HG02588 (cell line): ENCODE data around the gene CMIP.
A peak's percentile ranks its signal among the peaks of the same experiment; 100 is the strongest.

Experiments
- ATAC-seq: cut with Tn5 transposase; IDR thresholded peaks from one replicate; pipeline ENCODE4 v1.9.1; 2021; ENCODE audit warnings: mild to moderate bottlenecking, moderate library complexity; ENCODE audit not compliant: unreplicated experiment

The CMIP gene

GRCh38 chr16:81612351-81613163 lies 167.9 kb downstream of the CMIP start:
- ATAC-seq: no peak

GRCh38 chr16:81614171-81614570 lies 169.6 kb downstream of the CMIP start:
- ATAC-seq: no peak

GRCh38 chr16:81614654-81615359 lies 170.2 kb downstream of the CMIP start:
- ATAC-seq: no peak

GRCh38 chr16:81615411-81615810 lies 170.8 kb downstream of the CMIP start:
- ATAC-seq: no peak

- ATAC-seq: no peak
Observed at GRCh38 chr16:81615833-81616232, 171.2 kb downstream of the CMIP start.

DNA sequence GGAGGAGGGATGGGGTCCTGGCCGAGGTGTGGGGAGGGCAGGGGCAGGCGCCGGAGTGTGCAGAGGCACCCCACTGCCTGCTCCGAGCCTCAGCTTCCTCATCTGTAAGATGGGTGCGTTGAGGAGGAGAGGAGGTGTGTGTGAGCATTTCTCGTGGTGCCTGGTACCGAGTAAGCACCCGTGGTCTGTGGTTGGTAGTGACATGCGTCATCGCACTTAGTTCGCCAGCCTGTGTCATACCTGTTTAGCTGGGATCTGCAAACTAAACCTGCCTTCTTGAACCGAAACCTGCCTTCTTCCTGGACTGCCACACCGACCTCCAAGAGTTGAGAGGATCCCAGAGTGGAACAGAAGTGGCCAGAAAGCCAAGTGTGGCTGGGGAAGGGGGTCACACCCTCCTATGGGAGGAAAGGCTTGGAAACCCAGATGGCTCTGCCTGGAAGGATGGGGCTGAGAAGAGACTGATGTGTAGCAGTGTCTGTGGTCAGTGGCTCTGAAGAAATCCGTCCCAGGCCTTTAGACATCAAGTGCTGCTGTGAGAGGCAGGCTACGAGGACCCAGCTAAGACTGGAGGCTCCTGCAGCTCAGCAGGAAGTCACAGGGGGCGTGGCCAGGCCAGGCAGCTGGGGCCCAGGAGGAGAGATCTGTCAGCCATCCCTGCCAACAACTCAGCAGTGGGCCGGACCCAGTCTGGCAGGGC lies 171.9 kb downstream of the CMIP start:
- ATAC-seq: peak; percentile 62

- no peak for ATAC-seq
Observed at GRCh38 chr16:81617021-81617346, 172.4 kb downstream of the CMIP start.

GRCh38 chr16:81618187-81618586 lies 173.6 kb downstream of the CMIP start:
- no peak for ATAC-seq

GRCh38 chr16:81618661-81619060 lies 174.1 kb downstream of the CMIP start:
- ATAC-seq: no peak

DNA sequence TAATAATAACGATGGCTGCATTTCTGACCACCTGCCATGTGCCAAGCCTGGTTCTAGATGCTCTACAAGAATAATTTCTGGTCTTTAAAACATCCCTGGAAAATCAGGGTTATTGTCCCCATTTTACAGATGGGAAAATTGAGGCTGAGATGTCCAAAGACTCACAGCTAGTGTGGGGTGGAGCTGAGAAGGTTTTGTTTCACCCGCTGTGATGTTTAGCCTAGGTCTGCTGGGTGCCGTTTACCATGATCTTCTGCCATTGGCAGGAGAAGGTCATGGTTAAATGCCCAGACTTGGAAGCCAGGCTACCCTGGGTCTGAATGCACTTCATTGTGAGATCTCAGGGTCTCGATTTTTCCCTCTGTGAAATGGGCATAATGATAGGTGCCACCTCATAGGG lies 175.4 kb downstream of the CMIP start:
- ATAC-seq: no peak

GRCh38 chr16:81620796-81621195 lies 176.2 kb downstream of the CMIP start:
- no peak for ATAC-seq

DNA sequence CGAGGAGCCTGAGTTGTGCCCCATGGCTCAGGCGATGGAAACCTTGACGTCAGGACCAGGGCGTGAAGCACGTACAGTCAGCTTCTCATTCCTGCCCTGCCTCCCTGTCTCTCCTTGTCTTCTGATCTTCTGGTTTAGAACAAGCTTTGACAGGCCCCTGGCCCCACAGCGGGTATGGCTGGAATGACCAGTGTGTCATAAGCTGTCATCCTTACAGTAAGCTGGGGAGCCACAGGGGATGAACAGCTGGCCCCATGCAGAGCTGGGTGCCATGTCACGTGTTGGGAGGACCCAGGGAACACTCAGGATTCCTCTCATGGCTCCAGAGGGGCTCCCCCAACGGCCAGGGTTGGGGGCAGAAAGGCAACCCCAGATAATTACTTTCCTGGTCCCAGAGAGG lies 176.9 kb downstream of the CMIP start:
- ATAC-seq: no peak

DNA sequence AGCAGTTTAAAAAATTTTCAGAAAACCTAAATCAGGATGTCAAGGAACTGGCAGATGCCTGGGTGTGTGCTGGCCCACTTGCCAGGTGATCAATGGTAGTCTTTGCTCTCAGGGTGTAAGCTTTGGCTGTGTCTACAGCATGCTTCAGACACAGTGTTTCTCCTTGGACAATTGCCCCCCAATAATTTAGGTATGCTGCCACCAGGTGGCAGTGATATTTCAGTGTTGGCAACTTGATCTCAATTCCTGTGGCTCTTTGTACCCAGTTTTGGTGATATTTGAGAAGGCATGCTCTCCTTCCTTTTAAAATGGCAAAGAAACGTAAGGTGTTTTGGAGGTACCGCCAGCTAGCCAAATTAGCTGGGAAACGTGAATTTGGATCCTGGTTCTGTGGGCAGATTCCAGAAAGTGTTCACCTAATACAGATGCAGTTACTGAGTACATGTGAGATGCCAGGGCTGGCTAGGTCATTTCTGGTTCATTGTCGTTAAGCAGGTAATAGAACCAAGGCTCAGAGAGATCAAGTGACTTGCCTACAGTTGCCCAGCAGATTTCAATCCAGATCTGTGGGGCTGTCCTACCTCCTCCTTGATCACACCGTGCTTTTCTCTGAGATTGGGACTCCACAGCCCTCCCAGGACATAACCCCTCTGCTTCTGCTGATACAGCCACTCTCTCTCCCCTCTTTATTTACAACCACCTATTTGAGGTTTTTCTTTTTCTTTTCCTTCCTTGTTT lies 178.9 kb downstream of the CMIP start:
- ATAC-seq: no peak

- no peak for ATAC-seq
Observed at GRCh38 chr16:81624403-81624759, 179.8 kb downstream of the CMIP start.

DNA sequence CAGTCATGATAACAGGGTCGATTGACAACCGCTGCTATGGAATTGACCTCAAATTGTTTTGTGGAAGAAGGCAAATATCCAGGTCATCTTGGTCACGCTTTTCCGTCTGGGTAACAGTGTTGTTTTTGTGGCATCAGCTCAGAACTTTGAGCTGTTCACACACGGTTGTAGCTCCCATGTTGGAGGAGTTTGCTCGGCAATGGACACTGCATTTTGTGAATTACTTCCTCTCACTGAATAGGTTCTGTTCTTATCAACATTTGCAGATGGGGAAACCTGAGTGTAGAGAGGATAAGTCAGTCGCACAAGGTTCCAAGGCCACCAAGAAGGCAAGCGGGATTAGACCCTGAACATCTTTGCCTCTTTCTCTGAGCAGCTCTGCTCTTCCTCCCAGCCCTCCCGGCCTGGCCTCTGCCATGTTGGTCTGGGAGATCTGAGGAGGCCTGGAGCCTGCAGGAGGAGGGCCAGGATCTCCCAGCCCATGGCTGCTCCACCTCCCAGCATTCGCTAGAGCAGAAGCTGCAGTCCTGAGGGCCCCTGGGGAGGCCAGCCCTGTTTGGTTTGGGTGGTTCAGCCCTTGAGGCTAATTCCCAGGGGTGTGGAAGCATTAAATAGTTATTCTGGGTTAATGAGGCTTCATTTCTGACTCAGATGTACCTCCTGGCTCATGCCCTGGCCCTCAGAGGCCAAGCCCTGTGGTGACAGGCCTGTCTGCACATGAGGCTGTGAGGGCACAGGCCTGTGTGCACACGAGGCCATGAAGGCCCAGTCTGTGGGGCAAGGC lies 180.3 kb downstream of the CMIP start:
- no peak for ATAC-seq

DNA sequence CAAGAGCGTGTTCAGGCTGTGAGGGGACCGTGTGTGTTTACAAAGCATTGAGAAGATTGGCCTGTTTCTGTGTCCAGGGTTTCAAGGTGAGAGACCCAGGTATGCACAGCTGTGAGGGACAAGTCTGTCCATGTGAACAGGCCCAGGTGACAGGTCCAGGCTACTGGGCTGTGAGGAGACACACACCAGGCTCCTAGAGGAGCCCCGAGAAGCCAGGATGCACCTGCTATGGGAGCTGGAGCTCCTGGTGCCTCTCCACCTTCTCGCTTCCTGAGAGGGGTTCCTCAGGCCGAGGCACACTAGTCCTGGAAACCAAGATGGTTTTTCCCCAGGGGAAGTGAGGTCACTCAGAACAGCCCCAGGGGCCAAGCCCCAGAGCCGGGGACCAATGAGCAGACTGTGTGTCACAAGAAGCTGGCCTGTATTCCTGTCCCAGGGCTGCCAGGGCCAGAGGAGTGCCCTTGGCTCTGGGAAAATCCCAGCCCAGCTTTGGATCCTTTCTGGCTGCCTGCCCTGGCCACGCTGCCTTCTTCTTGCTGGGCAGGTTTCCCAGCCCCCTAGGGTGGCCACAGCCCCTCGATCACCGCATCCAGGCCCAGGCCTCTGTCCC lies 181.0 kb downstream of the CMIP start:
- ATAC-seq: no peak

- ATAC-seq: no peak
Observed at GRCh38 chr16:81626181-81626674, 181.6 kb downstream of the CMIP start.

DNA sequence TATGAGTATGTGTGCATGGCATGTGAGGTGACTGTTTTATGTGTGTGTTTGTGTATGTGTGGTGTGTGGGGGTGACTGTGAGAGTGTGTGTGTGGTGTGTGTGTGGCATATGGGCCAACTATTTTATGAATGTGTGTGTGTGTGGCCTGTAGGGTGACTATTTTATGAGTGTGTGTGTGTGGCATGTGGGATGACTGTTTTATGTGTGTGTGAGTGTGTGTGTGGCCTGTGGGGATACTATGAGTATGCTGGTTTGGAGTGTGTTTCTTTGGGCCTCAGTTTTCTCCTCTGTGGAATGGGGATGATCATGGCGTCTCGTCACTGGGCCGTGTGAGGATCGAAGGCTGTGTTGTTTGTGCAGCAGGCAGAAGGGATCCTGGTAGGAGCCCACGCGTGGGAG lies 182.4 kb downstream of the CMIP start:
- ATAC-seq: no peak

GRCh38 chr16:81627729-81628244 lies 183.2 kb downstream of the CMIP start:
- no peak for ATAC-seq
